ENCODE data around the gene SLC25A45. TPM values are rescaled to one million over a fixed set of nuclear protein-coding genes. Genes with fewer than 3 reads are reported as not detected.

Gene SLC25A45
- total RNA-seq, 1 experiment from 2014 or later: 3.9 TPM

- Mint-ChIP-seq H3K36me3 (ENCODE audit: insufficient read depth, unreplicated experiment) (peaks cover 63% of the 10 kb centered on the region), H3K27me3 (ENCODE audit: insufficient read depth, unreplicated experiment) (no peaks in the 10 kb centered on the region), H3K9me3 (ENCODE audit: unreplicated experiment) (no peaks in the 10 kb centered on the region), H3K4me1 (ENCODE audit: insufficient read depth, unreplicated experiment) (peaks cover 13% of the 10 kb centered on the region), H3K4me3 (ENCODE audit: unreplicated experiment) (no peak overlapping the region), H3K27ac (ENCODE audit: low read depth, unreplicated experiment) (no peak overlapping the region)
- BruUV-seq (replicated peaks): no TSS peak
- TF ChIP-seq, protein P1, sequence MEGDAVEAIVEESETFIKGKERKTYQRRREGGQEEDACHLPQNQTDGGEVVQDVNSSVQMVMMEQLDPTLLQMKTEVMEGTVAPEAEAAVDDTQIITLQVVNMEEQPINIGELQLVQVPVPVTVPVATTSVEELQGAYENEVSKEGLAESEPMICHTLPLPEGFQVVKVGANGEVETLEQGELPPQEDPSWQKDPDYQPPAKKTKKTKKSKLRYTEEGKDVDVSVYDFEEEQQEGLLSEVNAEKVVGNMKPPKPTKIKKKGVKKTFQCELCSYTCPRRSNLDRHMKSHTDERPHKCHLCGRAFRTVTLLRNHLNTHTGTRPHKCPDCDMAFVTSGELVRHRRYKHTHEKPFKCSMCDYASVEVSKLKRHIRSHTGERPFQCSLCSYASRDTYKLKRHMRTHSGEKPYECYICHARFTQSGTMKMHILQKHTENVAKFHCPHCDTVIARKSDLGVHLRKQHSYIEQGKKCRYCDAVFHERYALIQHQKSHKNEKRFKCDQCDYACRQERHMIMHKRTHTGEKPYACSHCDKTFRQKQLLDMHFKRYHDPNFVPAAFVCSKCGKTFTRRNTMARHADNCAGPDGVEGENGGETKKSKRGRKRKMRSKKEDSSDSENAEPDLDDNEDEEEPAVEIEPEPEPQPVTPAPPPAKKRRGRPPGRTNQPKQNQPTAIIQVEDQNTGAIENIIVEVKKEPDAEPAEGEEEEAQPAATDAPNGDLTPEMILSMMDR (IDR thresholded peaks at IDR 0.05; ENCODE audit: unreplicated experiment): no peak
- POLR2A ChIA-PET: interaction anchor here (0.6 to 2.3 kb wide), 8 partner anchors 9 to 179 kb away, joined by 3 to 6 read pairs (median 4); no protein-coding TSS in a partner anchor
- intact Hi-C loops (cut with micrococcal nuclease): no loop called here
- CTCF ChIA-PET: interaction anchor here (0.6 to 2.0 kb wide), 10 partner anchors 10 to 272 kb away, joined by 3 to 12 read pairs (median 5); no protein-coding TSS in a partner anchor
- no peak for DNase-seq (ENCODE audit: unreplicated experiment)
These were observed 30.9 kb downstream of the SLC25A45 start for GRCh38 chr11:65351511-65351910.

DNA sequence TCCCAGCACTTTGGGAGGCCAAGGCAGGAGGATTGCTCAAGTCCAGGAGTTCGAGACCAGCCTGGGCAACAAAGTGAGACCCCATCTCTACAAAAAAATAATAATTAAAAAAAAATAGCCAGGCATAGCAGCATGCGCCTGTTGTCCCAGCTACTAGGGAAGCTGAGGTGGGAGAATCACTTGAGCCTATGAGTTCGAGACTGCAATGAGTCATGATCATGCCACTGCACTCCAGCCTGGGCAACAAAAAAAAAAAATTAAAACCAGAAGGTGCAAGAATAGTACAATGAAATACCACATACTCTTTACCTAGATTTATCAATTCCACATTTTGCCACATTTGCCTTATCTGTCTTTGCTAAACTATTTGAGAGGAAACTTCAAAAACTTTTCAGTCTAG lies 40.6 kb downstream of the SLC25A45 start:
- Mint-ChIP-seq H3K4me1 (ENCODE audit: insufficient read depth, unreplicated experiment) (peaks cover 13% of the 10 kb centered on the region), H3K36me3 (ENCODE audit: insufficient read depth, unreplicated experiment) (peaks cover 93% of the 10 kb centered on the region), H3K4me3 (ENCODE audit: unreplicated experiment) (no peak overlapping the region), H3K27ac (ENCODE audit: low read depth, unreplicated experiment) (no peak overlapping the region), H3K9me3 (ENCODE audit: unreplicated experiment) (no peaks in the 10 kb centered on the region), H3K27me3 (ENCODE audit: insufficient read depth, unreplicated experiment) (no peaks in the 10 kb centered on the region)
- TF ChIP-seq, protein P1 (IDR thresholded peaks at IDR 0.05; ENCODE audit: unreplicated experiment): no peak
- ChIA-PET POLR2A (interaction anchor here (0.6 to 1.6 kb wide), 4 partner anchors 9 to 443 kb away, joined by 3 to 6 read pairs (median 4); no protein-coding TSS in a partner anchor), CTCF (interaction anchor here (0.5 to 1.7 kb wide), 6 partner anchors 8 to 1730 kb away, joined by 3 to 4 read pairs (median 3); partner anchors contain the start of gene DPF2)
- no TSS peak for BruUV-seq (replicated peaks)
- no peak for DNase-seq (ENCODE audit: unreplicated experiment)
- intact Hi-C loops (cut with micrococcal nuclease): no loop called here

DNA sequence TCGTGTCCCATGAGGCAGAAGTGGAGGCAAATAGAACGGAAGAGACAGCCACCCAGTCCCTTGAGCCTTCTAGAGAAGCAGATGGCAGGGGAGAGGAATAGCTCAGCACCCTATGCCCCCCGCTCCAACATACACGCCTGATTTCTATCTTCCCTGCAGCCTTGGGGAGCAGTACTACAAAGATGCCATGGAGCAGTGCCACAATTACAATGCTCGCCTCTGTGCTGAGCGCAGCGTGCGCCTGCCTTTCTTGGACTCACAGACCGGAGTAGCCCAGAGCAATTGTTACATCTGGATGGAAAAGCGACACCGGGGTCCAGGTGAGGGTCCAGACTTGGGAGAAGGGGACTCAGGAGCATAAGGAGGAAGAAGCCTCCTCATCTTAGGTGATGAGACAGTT lies 42.2 kb downstream of the SLC25A45 start:
- CTCF ChIA-PET: interaction anchor here (0.6 to 0.8 kb wide), 3 partner anchors 21 to 552 kb away, joined by 3 to 4 read pairs (median 3); no protein-coding TSS in a partner anchor
- intact Hi-C loops (cut with micrococcal nuclease): no loop called here

GRCh38 chr11:65338676-65339075 lies 43.8 kb downstream of the SLC25A45 start:
- Mint-ChIP-seq H3K27ac (ENCODE audit: low read depth, unreplicated experiment) (peak overlapping the region; percentile 59), H3K4me3 (ENCODE audit: unreplicated experiment) (no peak overlapping the region)

More for the DNA sequence above, 42.2 kb downstream of the SLC25A45 start:
- TF ChIP-seq, protein P1 (IDR thresholded peaks at IDR 0.05; ENCODE audit: unreplicated experiment): no peak
- peaks cover 17% of the 10 kb centered on the region for H3K4me1 Mint-ChIP-seq (ENCODE audit: insufficient read depth, unreplicated experiment)
- no peaks in the 10 kb centered on the region for H3K9me3 Mint-ChIP-seq (ENCODE audit: unreplicated experiment)
- no peaks in the 10 kb centered on the region for H3K27me3 Mint-ChIP-seq (ENCODE audit: insufficient read depth, unreplicated experiment)
- POLR2A ChIA-PET: no interaction called here
- BruUV-seq (replicated peaks): no TSS peak
- no peak for DNase-seq (ENCODE audit: unreplicated experiment)
- H3K4me3 Mint-ChIP-seq (ENCODE audit: unreplicated experiment): no peak overlapping the region
- H3K27ac Mint-ChIP-seq (ENCODE audit: low read depth, unreplicated experiment): no peak overlapping the region
- peaks cover 87% of the 10 kb centered on the region for H3K36me3 Mint-ChIP-seq (ENCODE audit: insufficient read depth, unreplicated experiment)

More at GRCh38 chr11:65338676-65339075, 43.8 kb downstream of the SLC25A45 start:
- TF ChIP-seq, protein P1 (IDR thresholded peaks at IDR 0.05; ENCODE audit: unreplicated experiment): no peak
- ChIA-PET CTCF (interaction anchor here (0.6 to 4.0 kb wide), 6 partner anchors 9 to 287 kb away, joined by 3 to 24 read pairs (median 4); partner anchors contain the start of gene CDC42EP2), POLR2A (interaction anchor here (1.0 kb wide), 1 partner anchor 13 kb away, joined by 3 read pairs; no protein-coding TSS in a partner anchor)
- Mint-ChIP-seq H3K36me3 (ENCODE audit: insufficient read depth, unreplicated experiment) (peaks cover 71% of the 10 kb centered on the region), H3K4me1 (ENCODE audit: insufficient read depth, unreplicated experiment) (peaks cover 26% of the 10 kb centered on the region), H3K9me3 (ENCODE audit: unreplicated experiment) (no peaks in the 10 kb centered on the region), H3K27me3 (ENCODE audit: insufficient read depth, unreplicated experiment) (no peaks in the 10 kb centered on the region)
- no TSS peak for BruUV-seq (replicated peaks)
- intact Hi-C loops (cut with micrococcal nuclease): no loop called here
- DNase-seq (ENCODE audit: unreplicated experiment): no peak
